ENCODE measurements around the gene GRM7.

GRM7 gene

DNA sequence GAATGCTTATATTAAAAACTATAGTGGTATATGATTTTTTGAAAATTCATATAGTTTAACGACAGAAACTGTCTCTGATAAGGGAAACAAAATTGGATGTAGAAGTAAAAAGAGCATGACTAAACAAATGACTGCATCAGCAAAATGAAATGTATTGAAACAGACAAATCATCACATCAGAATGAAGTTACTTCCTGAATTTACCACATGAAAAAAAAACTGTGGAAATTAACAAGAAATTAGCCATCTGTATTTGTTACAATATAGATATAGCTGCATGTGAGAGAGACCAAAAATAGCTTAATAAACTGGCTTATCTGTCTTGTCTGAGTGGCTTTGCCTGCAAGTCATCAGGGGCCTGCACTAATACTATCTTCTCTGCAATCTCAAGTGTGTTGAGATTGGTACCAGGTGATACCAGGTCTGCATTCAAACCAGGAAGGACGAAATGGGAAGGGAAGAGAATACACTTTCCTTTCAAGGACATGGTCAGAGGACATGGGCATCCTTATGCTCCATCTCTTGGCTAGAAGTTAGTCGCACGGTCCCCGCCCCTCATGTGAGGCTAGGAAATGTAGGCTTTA, 388.7 kb downstream of the GRM7 start:
- no peak for DNase-seq

DNA sequence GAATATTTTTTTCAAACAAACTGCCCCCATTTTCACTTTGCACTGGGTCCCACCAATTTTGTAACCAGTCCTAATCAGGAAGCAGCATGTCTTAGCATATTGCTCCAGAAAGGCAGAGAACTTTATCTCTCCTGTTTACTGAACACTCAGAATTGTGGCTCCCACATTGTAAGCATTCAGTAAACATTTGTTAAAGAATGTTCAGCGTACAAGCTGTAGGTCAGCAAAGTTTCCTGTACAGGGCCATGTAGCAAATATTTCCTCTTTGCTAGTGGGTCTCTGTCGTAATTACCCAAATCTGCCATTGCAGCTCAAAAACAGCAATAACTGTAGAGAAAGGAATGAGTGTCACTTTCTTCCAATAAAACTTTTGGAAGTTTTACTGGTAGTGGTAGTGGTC, 393.3 kb downstream of the GRM7 start:
- no peak for DNase-seq

DNA sequence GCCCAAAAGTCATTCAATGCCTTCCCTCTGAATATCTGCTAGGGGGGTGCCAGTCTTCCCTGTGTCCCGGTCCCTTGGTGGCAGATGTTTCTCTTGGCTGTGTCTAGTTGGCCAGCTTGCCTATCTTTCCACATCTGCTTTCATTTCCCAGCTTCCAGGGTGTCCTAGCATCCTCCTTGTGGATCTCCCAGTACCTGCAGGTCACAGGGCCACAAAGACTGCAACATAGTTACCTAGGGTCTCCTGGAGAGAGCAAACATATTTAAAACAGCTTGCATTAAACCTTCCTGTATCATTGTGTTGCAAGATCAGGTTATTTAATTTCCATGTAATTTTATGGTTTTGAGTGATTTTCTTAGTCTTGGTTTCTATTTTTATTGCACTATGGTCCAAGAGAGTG, 400.1 kb downstream of the GRM7 start:
- DNase-seq, result no peak

DNA sequence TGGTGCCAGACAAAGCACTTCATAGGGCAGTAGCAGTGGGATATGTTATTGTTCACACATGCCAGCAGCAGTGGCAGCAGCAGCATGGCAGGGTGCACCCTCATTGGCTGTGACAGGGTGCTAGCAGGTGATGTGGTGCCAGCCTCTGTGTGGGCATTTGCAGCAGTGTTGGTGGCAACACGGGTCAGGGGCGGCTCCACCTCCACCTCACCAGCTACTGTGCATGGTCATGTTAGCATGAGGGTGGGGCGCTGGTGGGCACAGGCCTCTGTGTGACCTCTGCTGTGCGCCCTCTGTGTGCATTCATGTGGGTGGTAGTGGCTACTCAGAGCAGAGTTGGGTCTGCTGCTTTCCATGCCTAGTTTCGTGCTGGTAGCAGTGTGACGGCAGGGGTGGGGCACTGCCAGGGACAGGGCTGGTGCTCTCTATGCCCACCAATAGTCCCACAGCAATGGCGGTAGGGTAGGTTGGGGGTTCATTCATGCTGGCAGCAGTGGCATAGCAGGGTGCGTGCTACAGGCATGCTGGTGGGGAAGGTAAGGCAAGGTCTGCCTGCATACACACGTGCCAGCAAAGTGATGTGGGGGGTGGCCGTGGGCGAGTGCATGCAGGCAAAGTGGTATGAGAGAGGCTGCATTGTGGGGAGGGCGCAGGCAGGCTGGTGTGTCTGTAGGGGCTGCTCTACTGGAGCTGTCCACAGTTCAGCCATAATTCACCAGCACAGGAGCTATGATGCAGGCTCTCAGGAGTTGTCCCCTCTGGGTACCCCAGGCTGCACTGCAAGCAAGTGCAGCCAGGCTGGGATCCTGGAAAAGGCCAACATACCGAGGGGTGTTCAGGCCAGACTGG, 402.7 kb downstream of the GRM7 start:
- no peak for DNase-seq

DNA sequence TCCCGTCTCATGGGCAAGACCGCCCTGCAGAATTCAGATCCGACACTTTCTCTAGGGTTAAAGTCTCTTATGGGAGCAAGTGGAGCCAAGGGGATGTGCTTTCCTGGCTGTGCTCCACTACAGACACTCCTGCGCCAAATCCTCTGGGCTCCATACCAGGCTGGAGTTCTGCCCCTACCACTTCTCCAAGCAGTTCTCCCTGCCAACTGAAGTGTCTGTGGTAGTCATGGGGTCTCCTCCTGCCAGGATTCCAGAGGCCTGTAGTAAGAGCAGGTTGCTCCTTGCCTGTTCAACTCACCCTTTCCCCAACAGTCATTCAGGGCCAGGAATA, 403.2 kb downstream of the GRM7 start:
- DNase-seq, result no peak

DNA sequence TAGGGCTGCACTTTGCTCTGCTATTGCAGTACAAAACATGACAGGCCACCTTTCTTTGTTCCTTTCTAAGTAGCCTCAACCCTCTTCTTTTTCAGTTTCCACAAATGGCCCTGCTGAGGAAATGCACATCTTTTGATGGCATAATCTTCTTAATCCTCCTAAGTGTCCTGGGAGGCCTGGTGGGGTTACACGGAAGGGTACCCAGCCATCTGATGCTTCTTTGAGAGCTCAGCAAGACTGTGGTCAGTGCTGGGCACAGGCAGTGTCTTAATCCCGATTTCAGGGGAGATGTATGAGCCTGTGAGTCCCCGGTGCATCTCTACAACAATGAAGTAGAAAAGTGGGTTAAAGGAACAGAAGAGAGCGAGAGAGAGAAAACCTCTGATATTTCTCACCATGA, 404.8 kb downstream of the GRM7 start:
- no peak for DNase-seq

DNA sequence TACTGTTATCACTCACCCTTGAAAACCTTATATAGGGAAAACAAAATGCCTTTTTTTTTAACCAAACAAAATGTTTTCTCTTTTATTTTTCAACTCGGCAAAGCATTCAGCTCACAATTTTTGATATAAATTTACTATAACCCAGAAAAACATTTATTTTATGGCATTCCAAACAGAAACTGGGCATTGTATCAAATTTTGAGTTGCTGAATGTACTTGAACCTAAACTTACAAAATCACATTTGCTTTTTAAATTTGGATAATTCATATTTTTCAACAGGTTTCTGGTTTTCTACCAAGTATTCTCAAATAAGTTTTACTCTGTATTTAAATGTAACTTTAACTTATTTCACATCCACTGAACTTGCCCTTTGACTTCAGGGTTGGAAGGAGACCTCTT, 405.6 kb downstream of the GRM7 start:
- DNase-seq, result no peak

DNA sequence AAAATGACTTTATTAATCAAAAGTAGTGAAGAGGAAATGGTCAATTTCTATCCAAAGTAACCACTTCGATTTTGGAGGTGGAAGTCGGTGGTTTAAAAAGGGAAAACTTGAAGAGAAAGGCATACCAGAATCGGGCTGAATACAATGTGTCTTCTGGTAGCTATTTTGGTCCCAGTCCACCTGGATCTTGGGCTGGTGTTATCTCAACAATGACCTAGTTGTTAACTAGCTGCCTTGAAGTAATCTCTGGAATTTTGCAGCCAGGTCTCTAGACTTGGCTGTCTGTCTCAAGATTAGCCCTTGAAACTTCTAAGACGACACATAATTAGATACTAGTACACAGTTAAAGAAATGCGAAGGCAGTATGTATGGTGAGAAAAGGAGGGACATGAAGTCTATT, 409.8 kb downstream of the GRM7 start:
- no peak for DNase-seq

DNA sequence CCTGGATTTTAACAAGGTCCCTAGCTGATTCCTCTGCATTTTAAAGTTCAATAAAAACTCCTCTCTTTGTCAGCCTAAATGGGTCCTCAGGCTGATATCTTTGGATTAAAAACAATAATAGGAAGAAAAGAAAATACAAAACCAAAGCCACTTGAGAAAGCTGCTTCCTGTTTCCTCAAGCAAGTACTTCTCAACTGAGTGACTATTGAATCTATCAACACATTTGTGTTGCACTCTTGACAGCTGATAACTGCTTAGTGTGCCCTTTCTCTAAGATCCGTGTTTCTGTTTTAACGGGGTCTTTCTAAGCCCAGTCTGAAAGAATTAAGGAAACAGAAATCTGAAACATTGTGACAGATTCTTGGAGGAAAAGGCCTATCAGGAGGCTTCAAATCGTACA, 410.7 kb downstream of the GRM7 start:
- DNase-seq, result no peak

DNA sequence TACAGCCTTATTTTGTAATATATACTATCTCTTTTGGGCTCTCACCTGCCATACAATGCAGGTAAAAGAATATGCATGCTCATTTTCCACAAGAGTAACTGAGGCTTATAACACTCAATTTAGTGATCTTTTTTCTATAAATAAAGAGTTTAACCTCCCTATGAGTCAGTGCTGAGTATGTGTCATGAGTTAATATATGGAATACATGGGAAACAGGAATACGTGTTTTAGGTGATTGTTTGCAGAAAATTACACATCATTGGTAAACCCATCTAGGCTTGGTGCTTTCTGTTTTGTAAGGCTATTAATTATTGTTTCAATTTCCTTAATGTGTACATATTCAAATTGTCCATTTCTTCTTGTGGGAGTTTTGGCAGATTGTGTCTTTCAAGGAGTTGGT, 411.3 kb downstream of the GRM7 start:
- DNase-seq, result no peak

DNA sequence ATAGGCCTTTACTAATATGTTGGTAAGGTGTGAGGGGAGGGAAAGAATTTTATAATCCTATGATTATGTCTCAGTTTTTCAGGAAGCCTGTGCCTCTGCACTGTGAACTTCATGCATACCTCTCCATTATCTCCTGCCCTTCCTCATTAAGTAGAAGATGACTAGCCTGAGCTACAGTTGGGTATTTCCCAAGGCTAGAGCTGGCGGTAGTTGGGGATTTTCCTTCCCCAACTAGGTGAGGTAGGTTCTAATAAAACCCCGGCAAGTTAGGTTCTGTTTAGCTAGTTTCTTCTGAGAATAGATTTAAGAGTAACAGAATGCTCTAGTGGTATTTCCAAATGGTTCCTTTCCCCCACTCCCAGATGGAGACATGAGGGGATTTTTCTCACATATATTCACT, 414.5 kb downstream of the GRM7 start:
- no peak for DNase-seq

DNA sequence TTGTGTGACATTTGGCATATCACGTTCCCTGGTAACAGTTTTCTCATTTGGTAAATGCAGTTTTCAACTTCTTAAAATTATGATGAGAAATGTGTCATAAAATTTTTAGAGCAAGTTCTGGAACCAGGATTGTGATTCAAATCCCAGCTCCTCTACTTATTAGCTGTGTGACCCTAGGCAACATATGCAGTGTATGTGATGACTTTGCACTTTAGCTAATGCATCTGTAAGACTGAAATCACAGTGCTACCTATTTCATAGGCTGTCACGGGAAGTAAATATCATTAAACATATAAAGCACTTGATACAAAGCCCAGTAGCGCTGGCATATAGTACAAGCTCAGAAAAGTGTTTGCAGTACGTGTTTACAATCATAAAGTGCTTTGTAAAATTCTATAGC, 419.4 kb downstream of the GRM7 start:
- DNase-seq, result no peak

DNA sequence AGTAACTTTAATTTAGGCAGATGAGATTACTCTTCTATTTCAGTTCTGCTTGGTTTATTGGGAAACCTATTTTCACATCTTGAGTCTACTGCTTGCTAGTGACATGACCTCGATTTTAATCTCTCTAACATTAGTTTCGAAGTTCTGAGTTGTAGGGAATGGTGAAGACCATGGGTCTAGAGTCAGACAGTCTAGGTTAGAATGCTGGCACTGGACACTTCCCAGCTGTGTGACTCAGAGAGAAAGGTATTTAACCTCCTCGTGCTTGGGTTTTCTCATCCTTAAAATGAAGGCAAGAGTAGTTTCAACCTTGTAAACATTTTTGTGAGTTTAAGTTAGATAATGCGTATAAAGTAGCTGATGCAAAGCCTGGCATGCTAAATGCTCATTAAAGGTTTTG, 422.1 kb downstream of the GRM7 start:
- DNase-seq, result no peak

DNA sequence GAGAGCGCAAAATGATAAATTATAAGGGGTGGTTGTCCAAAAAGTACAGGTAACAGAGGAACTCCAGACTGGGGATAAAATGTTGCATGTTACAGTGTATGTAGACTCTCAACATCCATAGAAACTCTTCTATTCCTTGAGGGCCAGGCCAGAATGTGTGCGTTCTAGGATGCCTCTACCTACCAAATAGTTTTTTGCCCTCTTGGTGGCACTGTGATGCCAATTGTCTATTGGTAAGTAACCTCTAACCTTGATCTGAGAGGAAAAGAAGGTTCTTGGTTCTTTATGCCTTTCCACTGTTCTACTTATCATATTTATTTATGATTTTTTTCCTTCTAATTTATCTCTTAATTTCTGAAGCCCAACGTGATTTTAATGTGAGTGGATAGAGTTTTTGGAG, 424.6 kb downstream of the GRM7 start:
- DNase-seq, result no peak

DNA sequence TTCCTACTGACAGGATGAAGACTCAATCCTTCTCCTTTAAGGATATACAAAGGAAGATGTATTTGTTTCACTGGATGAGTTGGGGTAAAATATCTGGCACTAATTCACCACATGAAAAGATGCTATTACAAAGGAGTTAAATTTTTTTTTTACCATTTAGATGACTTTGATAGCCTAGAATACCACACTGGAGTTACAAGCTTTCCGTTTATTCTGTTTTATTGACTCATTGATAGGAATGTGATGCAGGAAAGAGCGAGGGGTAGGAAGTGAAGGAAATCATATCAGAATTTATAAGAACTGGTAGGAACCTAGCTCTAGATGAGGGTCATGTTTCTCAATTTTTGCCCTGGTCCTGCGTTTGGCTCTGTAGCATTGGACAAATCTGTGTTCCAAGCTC, 427.2 kb downstream of the GRM7 start:
- DNase-seq, result no peak

DNA sequence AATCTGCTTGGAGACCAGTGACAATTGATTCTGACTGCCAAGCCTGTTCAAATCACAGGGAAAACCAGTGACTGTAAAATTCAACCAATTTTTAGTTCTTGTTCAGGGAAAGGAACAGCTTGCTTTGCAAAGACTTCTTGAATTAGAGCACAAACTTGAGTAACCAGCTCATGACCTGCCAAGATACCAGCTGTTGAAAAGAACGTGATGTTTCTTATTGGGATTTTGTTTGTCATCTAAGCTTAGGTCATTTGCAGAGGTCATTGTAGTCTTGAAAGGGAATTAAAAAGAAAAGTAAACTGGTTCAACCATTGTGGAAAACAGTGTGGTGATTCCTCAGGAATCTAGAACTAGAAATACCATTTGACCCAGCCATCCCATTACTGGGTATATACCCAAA, 428.2 kb downstream of the GRM7 start:
- no peak for DNase-seq

DNA sequence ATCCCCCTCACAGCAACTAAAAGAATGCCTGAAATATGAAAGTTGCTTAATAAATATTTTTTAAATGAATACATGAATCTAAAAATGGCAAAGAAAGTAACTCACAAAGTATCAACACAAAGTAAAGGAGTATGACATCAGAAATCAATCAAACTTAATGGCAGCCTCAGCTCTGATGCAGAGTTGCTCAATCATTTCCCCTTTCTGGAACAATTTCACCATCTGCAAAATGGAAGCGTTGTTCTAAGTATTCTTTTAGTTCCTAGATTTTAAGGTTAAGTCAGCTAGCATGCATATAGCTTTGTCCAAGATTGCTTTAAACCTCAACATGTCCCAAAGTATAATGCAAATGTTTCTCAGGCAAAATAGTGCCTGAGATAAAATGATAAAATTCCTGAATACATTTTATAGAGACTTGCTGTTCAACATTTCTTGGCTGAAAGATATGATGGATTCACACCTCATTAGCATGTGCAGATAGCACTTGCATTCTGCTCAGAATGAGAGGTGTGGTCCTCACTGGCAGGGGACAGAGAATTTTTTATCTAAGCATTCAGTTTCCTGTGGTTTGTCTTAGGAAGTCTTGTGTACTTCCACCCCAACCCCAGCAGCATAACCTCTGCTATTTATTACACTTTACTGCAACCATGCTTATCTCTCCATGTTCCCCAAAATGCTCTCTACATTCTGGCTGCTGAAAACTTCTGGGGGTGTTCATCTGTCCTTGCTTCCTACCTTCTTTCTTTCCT, 429.3 kb downstream of the GRM7 start:
- no peak for DNase-seq

DNA sequence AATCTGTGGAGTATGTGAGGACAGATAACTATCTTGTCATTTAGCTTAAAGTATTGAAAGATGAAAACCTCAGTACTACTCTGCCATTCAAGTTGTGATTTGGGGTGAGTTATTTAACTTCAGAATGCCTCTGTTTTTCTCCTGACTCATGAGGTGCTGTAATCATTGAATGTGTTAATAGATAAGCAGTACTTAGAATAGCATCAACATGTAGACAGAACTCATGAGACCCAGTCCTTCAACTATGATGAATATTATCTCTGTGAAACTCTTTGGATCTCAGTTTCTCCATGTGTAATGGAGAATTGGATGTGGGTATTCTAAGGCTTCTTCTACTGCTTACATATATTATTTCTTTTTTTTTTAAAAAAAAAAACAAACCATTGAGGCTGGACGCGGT, 431.4 kb downstream of the GRM7 start:
- no peak for DNase-seq

DNA sequence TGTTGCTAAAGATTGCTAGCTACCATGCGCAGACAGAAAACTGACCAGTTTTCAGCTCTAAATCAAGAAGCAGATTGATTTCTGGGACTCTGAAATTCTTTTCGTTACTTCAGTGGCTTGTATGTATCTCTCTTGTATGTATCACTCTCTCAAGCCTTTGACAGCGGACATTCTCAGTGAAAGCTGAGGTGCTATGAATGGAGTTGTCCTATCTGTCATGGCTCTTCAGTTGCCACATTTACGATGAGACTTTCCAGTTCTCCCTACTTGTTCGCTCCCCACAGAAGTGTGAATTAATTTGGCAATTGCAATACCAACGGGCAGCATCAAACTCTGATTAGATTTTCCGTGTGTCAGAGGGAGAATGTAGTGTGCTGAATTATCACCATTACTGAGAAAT, 432.4 kb downstream of the GRM7 start:
- DNase-seq, result no peak

DNA sequence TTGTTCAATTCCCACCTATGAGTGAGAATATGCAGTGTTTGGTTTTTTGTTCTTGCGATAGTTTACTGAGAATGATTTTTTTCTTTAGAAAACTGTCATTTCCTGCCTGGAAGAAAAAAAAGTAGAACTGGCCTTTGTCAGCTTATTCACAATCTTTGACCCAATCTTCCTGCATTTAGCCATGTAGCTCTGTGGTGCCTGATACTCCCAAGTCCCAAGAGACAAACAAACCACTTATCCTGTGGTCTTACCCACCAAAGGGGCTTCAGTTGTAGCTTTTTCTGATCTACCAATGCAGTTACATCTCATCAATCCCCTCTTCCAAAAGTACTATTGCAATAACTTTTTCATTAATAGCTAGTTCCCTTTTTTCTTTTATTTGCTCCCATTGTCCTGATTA, 444.6 kb downstream of the GRM7 start:
- no peak for DNase-seq

DNA sequence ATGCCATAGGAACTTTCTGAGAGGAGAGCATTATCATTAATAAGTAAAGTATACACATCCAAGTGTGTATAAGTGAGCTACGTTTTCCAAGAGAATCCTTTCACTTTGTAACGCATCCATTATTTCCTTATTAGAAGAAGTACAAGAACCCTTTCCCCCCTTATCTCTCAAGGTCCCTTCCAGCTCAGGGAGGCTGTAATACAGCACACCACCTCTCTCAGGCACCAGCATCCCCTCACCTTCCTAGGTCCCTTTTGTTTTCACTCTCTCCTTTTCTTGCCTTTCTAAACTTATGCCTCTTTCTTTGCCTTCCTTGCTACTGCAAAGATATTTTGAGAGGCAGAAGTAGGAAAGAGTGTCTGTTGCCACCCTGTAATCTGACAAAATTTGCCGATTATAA, 446.0 kb downstream of the GRM7 start:
- DNase-seq, result no peak

DNA sequence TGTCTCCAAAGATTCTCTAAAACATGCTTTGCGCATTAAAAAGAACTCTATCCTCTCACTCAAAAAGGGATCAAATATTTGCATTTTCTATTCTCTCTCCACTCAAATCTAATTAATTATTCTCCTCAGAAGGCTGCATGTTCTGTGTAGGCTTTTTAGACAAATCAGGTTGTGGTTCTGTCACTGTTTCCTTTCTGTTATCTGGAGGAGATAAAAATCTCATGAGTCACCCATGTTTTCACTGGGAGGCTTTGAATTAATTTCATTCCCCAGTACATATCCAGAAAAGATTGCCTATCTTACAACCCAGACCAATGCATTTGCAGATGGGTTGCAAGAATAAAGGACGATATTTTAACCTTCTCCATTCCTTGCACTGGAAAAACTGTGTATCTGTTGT, 446.5 kb downstream of the GRM7 start:
- DNase-seq, result no peak

DNA sequence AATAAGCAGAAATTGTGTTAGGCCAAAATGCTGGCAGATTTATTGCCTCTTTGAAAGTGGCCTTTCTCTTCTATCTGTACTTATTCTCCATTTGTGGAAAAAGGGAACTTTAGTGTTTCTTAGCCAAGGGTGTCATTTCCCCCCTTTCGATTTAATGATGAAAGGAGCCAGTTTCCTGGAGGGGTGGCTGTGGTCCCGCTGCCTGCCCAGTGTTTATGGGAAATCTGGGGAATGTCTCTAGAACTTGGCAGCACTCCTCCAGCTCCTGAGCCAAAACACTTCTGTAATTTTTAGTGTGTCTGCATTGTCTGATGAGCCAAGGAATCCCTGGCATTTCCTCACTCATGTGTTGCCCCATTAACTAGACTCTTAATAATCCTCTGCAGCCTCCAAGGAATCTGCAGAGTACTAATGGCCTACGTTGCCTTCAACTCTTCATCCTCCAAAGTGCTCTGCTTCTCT, 448.8 kb downstream of the GRM7 start:
- DNase-seq, result no peak

DNA sequence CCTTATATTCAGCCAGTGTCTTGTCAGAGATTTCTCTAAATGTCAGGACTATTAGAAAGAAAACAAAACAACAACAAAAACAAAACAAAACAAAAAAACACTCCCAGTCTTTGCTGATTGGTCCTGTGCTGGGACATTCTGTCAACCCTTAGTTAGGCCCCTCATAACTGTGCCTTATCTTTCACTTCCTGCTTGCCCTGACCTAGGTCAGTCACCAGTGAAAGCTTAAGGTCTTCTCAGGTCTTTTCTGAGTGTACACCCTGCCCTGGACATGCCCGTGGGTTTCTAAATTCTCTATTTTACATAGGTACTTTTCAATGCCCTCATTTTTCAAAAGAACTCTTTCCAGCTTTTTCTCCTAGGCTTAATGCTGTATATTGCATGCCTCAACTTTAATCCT, 454.1 kb downstream of the GRM7 start:
- no peak for DNase-seq
